Stimulated activated CD4-positive, alpha-beta T cell treated with anti-CD3 and anti-CD28 coated beads, Interleukin-12 subunit alpha, Interleukin-12 subunit beta, amount 100 ng/mL, for 24 hours (primary cell): Measurements from ENCODE around the gene TXNDC15.

Experiments
- DNase-seq, 2 experiments: peaks; one replicate each; pipeline ENCODE4 v3.0.0-alpha.2; 2020; ENCODE audit warnings: low read depth in 2 of 2

TXNDC15 gene

DNA sequence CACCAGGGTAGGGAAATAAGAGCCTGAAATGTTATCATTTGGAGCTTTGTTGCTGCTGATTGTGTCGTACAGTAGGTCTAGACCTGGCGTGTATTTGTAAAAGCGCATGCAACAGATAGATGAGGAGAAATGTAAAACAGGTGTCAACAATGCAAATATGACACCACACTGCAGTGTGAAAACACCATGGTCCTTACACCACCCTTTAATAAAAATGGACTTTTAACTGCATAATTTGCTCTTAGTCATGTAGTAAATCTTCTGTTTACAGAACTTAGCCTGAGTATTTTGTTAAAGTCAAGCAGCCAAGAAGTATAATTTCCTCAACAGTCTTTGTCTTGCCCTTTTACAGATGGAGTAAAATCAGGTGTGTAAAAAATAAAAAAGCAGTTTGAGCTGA is 44.7 kb downstream of the TXNDC15 start:
- DNase-seq: no peak

DNA sequence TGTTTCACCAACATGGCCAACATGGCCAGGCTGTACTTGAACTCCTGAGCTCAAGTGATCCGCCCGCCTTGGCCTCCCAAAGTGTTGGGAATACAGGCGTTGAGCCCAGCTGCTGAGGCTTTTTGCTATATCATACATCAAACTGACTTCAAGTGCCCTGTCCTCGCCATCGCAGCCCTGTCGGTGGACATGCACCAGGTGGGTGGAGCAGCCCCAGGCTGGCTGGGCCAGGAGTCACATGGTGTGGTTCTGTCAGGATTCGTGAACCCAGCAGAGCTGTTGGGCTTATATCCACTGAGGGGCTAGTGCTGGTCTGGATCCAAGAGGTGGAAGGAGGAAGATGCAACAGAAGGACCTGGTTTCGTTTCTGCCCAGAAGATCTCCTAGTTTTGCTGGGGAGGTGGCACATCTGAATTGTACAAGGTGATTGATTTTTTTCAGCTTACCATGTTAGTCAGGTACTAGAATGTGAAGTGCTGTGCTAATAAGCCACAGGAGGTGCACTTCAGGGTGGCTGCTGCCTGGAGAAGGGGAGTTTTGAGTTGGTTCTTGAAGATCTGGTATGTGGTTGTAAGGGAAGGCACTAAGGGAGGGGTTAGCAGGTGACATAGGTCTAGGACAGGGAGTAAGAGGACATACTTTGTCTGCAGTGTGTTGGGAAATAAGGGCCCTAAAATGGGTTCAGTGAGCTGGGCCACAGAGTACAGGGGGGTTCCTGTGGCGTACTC is 46.8 kb downstream of the TXNDC15 start:
- DNase-seq: no peak

DNA sequence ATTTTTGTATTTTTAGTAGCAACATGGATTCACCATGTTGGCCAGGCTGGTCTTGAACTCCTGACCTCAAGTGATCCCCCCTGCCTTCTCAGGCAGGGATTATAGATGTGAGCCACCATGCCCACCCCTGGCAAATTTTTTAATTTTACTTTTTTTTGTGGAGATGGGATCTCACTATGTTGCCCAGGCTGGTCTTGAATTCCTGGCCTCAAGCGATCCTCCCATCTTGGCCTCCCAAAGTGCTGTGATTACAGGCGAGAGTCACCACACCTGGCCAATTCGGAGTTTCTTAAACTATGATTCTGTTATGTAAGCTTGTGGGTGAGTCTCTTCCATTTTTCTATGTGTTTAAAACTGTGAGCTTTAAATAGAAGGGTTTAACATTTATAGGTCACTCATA is 58.3 kb downstream of the TXNDC15 start:
- no peak for DNase-seq

DNA sequence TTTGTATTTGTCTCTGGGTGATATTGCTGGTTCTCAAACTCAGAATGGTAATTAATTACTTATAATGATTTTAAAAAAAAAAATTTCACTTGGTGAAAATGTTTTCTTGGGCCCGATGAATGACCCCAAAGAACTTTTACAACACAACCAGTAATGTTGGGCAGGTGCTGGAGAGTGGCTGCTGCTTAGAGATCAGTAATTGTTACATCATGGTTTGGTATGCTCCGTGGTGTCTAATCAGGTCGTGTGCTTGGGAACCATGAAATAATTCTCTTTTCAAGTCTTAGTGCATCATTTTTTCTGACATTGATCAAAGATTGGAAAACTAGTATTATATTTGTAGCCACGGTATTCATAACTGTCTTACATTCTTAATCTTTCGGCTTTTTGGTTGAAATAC is 60.0 kb downstream of the TXNDC15 start:
- DNase-seq: no peak

DNA sequence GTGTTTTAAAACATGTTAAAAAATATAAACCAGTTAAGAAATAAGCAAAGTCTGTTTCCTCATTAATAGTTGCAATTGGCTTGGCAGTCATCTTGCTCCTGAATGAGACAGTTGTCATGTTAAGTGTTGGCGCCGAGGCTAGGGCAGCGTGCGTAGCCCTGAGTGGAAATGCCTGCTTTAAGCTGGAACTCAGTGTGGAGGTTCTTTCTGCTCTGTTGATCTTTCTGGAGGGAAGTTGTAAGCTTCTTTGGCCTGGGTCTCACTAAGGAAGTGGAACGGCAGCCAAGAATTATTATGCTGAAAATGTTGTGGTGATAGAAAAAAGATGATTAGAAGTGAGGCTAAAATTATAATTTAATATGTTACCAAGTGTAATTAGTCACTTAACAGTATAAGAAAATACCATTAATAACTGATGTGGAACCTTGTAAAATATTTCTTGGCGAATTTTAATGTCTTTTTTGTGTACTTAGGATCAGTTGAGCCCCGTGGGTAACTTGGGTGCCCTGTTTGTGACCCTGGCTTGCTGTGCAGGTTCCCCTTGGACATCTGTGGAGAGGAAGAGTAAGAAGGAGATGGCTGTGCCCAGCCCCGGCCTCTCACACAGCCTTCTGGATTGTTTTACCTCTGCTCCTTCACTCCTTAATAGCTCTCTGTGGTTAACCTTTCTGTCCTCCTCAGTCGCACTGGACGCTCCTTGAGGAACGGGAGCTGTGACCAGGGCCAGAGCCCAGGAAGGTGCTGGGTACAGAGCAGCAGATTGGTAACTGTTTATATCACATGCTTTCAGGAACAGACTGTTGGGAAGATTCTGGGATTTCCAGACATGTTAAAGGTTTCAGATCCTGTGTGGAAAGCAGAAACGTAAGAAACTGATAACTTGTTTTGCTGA is 61.8 kb downstream of the TXNDC15 start:
- DNase-seq: no peak

DNA sequence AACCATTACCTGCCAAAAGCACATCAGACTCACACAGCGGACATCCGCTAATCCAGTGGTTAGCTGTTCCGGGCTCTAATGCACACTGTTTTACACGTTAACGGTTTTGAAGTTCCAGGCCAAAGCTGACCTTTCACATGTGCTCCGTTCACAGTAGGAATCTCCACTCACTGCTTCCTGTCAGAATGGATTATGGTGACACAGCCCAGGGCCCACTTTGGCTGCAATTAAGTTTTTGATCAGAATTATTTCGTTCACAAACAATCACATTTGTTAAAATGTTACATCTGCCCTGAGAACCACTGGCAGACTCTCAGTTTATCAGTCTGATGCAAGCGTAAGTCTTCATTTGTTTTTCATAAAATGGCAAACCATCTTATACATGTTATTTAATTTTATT is 63.4 kb downstream of the TXNDC15 start:
- DNase-seq: no peak

DNA sequence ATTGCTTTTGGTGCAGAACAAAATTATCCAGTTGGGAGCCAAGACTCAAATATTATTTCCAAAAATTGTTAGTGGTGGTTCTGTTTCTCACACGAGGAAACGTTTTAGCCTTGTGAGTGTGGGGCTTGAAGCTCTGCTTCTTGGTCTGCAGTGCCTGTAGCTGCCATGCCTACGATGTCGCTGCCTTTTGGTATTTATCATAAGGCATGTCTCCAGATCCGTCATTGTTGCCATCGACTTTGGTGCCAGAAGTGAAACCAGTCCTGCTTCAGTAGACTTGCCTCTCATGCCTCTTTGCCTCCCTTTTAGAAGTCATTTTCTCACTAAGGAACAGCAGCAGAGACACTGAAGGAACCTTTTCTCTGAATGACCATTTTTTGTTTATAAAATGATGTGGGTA is 63.9 kb downstream of the TXNDC15 start:
- DNase-seq: no peak

DNA sequence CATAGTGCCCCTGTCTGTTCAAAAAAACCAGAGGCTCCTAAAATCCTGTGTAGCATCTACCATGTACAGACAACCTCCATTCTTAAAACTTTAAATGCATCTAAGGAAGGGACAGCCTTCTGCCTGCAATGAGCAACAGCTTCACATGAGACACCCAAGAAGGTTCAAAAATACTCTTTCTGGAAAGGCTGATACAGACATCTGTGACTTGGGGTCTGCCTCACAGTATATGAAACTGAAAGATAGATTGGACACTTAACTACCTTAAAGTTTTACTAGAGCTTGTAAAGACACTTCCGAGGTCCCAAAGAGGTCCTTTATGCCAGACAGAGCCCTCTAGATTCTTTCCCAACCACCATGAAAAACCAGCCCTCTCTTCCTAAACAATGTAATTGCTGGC is 65.3 kb downstream of the TXNDC15 start:
- no peak for DNase-seq

DNA sequence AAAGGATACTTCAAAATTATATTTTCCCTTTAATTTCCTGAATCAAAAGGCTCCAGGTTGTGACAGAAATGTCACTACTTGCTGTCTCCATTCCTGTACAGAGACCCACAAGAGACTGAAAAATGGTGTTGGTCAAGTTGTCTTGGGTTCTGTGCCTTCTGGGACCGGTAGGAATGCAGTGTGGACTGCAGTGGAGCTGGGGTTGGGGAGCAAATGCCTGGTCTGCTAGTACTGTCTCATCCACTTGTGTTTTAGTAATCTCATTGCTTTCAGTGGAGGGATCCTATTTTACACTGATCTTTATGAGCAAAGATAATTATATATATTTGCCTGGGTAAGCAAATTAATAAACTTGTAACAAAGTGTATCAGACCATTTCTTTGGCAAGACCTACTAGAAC is 69.4 kb downstream of the TXNDC15 start:
- no peak for DNase-seq

DNA sequence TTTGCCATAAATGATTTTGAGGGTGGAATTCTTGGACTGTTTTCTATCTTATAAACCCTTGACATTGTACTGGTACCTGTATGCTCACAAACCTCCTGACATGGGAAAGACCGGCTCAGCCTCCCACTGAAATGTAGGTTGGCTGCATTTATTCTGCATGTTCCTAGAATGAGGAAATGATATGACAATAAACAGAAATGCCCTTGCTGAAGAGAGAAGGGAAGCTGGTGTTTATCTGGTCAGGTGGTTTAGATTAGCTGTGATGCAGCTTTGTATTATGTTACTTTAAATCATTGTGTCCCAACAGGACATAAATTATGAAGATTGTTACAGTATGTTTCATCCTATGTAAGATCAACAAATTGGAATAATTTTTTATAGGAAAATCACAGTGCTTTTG is 70.5 kb downstream of the TXNDC15 start:
- no peak for DNase-seq

DNA sequence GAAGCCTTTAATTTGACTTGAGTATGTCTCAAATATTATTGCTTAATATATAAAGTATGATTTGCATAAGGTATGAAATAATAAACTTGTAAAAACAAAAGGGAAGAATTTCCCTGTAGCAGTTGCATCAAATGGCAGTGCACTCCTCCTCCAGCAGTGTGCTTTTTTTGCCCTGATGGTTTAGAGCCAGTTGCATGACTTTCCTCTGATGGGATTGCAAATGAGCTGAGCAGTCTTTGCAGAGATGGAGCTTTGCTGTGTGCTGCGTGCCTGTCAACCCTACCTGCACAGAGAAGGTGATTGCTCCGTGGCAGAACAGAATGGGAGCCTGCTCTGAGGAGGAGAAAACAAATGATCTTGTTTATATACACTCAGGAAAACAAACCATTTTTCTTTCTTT is 70.9 kb downstream of the TXNDC15 start:
- DNase-seq: no peak

DNA sequence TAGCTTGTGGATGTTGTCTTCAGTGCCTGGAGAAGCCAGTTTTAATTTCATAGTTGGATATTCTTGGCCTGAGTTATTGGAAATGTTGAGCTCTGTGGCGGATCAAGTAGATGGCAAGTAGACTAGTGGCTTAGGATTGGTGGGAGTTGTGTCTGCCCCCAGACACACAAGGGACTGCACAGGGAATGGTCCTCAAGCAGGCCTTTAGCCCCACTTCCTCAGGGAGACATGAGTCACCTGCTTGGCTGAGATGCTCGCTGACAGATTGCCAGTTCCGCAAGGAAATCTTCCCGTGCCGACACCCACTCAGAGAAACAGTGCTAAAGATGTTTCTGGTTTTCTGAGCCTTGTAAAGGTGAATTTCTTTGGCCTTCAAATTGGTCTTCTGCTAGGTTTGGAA is 74.7 kb downstream of the TXNDC15 start:
- DNase-seq: no peak

DNA sequence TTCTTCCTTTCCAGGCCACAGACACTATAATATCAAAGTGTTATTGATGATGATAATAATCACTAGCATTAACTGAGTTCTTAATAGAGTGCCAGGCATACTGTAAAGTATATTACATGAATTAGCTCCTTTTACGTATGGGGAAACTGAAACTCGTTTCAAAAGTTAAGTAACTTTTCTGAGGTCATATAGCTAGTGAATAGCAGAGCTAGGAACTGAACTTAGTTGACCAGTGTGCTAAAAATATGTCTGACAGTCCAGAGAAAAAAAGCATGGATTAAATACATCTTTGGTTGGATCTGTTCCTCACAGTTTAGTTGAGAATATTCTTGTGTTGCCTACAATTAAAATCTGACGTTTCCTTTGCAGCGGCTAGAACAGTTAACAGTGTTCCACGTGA is 75.1 kb downstream of the TXNDC15 start:
- no peak for DNase-seq
